Measurements from ENCODE around the gene GPX7.

GPX7 gene

GRCh38 chr1:52636721-52637695, 34.8 kb downstream of the GPX7 start:
- in situ Hi-C loops (cut with HindIII; ENCODE audit: low sequenced_read_pairs) = no loop called here
- no peak for TF ChIP-seq CTCF (IDR thresholded peaks at IDR 0.05; ENCODE audit: low read depth, low read length, missing control alignments)
- H3K4me3 ChIP-seq (ENCODE audit: low read depth, low read length) = no peak overlapping the region
- DNase-seq (ENCODE audit: low read depth) = no peak

GRCh38 chr1:52637946-52638345, 35.8 kb downstream of the GPX7 start:
- H3K4me3 ChIP-seq (ENCODE audit: low read depth, low read length) = no peak overlapping the region
- no peak for TF ChIP-seq CTCF (IDR thresholded peaks at IDR 0.05; ENCODE audit: low read depth, low read length, missing control alignments)
- DNase-seq (ENCODE audit: low read depth) = no peak
- in situ Hi-C loops (cut with HindIII; ENCODE audit: low sequenced_read_pairs) = no loop called here

GRCh38 chr1:52640697-52641096, 38.5 kb downstream of the GPX7 start:
- in situ Hi-C loops (cut with HindIII; ENCODE audit: low sequenced_read_pairs) = no loop called here
- no peak for DNase-seq (ENCODE audit: low read depth)
- H3K4me3 ChIP-seq (ENCODE audit: low read depth, low read length) = no peak overlapping the region
- no peak for TF ChIP-seq CTCF (IDR thresholded peaks at IDR 0.05; ENCODE audit: low read depth, low read length, missing control alignments)

- H3K4me3 ChIP-seq (ENCODE audit: low read depth, low read length) = no peak overlapping the region
- in situ Hi-C loops (cut with HindIII; ENCODE audit: low sequenced_read_pairs) = no loop called here
- TF ChIP-seq CTCF (IDR thresholded peaks at IDR 0.05; ENCODE audit: low read depth, low read length, missing control alignments) = no peak
- DNase-seq (ENCODE audit: low read depth) = no peak
Measured at GRCh38 chr1:52641307-52641706, 39.1 kb downstream of the GPX7 start.

- in situ Hi-C loops (cut with HindIII; ENCODE audit: low sequenced_read_pairs) = no loop called here
- H3K4me3 ChIP-seq (ENCODE audit: low read depth, low read length) = no peak overlapping the region
- no peak for TF ChIP-seq CTCF (IDR thresholded peaks at IDR 0.05; ENCODE audit: low read depth, low read length, missing control alignments)
- DNase-seq (ENCODE audit: low read depth) = no peak
Measured at GRCh38 chr1:52645261-52645660, 43.1 kb downstream of the GPX7 start.

- no peak for DNase-seq (ENCODE audit: low read depth)
- no peak for TF ChIP-seq CTCF (IDR thresholded peaks at IDR 0.05; ENCODE audit: low read depth, low read length, missing control alignments)
- H3K4me3 ChIP-seq (ENCODE audit: low read depth, low read length) = no peak overlapping the region
- in situ Hi-C loops (cut with HindIII; ENCODE audit: low sequenced_read_pairs) = no loop called here
Measured at GRCh38 chr1:52651904-52652303, 49.7 kb downstream of the GPX7 start.

All from astrocyte of the cerebellum (primary cell).